Left lung (tissue), 10 donors: ENCODE data around the gene INTU. TPM values are rescaled to one million over a fixed set of nuclear protein-coding genes. Genes with fewer than 3 reads are reported as not detected.
A peak's percentile ranks its signal among the peaks of the same experiment; 100 is the strongest.

Experiments
- ATAC-seq: fragments of 200-7000 bp; cut with Tn5 transposase; one replicate; pipeline ENCODE4 v1.9.1; 2020; ENCODE audit warnings: moderate library complexity
- DNase-seq, 4 donors: peaks; one replicate each; pipeline ENCODE4 v3.0.0-alpha.2; 2013 to 2020
- H3K27ac ChIP-seq, 2 donors: fragments of 200-600 bp; sonication (generic) in 1 of 2; one replicate each; pipeline versions ENCODE4 v1.5.0 to v1.8.0; 2020 to 2021
- H3K27me3 ChIP-seq, 2 donors: fragments of 200-600 bp; sonication (generic) in 1 of 2; one replicate each; pipeline versions ENCODE4 v1.5.0 to v1.8.0; 2020 to 2021
- H3K36me3 ChIP-seq, 2 donors: fragments of 200-600 bp; sonication (generic) in 1 of 2; one replicate each; pipeline versions ENCODE4 v1.5.0 to v1.8.0; 2020 to 2021
- H3K4me1 ChIP-seq, 2 donors: fragments of 200-600 bp; one replicate each; pipeline ENCODE4 v1.8.0; 2021
- H3K4me3 ChIP-seq, 2 donors: fragments of 200-600 bp; sonication (generic) in 1 of 2; one replicate each; pipeline versions ENCODE4 v1.5.0 to v1.8.0; 2020 to 2021; ENCODE audit warnings: mild to moderate bottlenecking in 1 of 2
- H3K9me3 ChIP-seq, 2 donors: fragments of 200-600 bp; sonication (generic) in 1 of 2; one replicate each; pipeline versions ENCODE4 v1.5.0 to v1.8.0; 2020 to 2021
- CTCF ChIP-seq, 2 donors: fragments of 200-600 bp; sonication (generic) in 1 of 2; IDR thresholded peaks; one replicate each; pipeline versions ENCODE4 v1.5.0 to v1.8.0; 2021; ENCODE audit warnings: antibody characterized with exemption in 2 of 2
- intact Hi-C, 2 donors: fragments of 100-400 bp; cut with DNase I; formaldehyde crosslinking; loops; one replicate each; pipeline versions ENCODE4 v1.11.2 to v1.14.2; 2022
- polyA plus RNA-seq, 6 donors: library from polyadenylated mRNA; unstranded; fragments of 120-200 nt; gene quantifications; one replicate each; pipeline ENCODE4 v1.2.1, GENCODE V29; 2013; ENCODE audit not compliant: insufficient read length in 6 of 6
- total RNA-seq, 2 donors: library from RNA; stranded (reverse); fragmentation: NEBNext Ultra II Directional; extraction: Animal tissue kit (Norgen Biotek cat#: 25700); gene quantifications; one replicate each; pipeline ENCODE4 v1.2.1, GENCODE V29; 2021
- donor health status: DM: no; HTN: yes; CAD: no.
- donor health status: DM: no; HTN: no; CAD: no.

Gene INTU
- total and polyA plus RNA-seq, 8 donors: 8.8 to 48.2 (median 31.1) TPM

- no peak for ATAC-seq
- no peaks in the 10 kb centered on the region for H3K4me1 ChIP-seq
- H3K27ac ChIP-seq: no peak overlapping the region
- peaks cover 0 to 27% of the 10 kb centered on the region in 2 donors for H3K27me3 ChIP-seq
- intact Hi-C loops: no loop called here
- DNase-seq: no peak
- no peaks in the 10 kb centered on the region for H3K9me3 ChIP-seq
- no peak for TF ChIP-seq CTCF (IDR thresholded peaks at IDR 0.05)
- no peaks in the 10 kb centered on the region for H3K36me3 ChIP-seq
- H3K4me3 ChIP-seq: no peak overlapping the region
Measured at GRCh38 chr4:127616898-127617297, 15.9 kb upstream of the INTU start.

GRCh38 chr4:127618427-127618826 lies 14.3 kb upstream of the INTU start:
- peaks cover 5 to 42% of the 10 kb centered on the region in 2 donors for H3K27me3 ChIP-seq
- no peak for TF ChIP-seq CTCF (IDR thresholded peaks at IDR 0.05)
- intact Hi-C loops: no loop called here

GRCh38 chr4:127622621-127622920 lies 10.2 kb upstream of the INTU start:
- no peak for TF ChIP-seq CTCF (IDR thresholded peaks at IDR 0.05)
- H3K27ac ChIP-seq: peak overlapping the region in 1 of 2 donors; percentile 61
- intact Hi-C loops: no loop called here
- peaks cover 5 to 57% of the 10 kb centered on the region in 2 donors for H3K27me3 ChIP-seq
- H3K4me3 ChIP-seq: peak overlapping the region; percentile 48 to 53
- H3K36me3 ChIP-seq: no peaks in the 10 kb centered on the region
- ATAC-seq (no peak), DNase-seq (no peak)
- H3K9me3 ChIP-seq: no peaks in the 10 kb centered on the region
- H3K4me1 ChIP-seq: peaks cover 0 to 7% of the 10 kb centered on the region in 2 donors

More at GRCh38 chr4:127618427-127618826, 14.3 kb upstream of the INTU start:
- Histone ChIP-seq H3K9me3 (no peaks in the 10 kb centered on the region), H3K4me1 (peaks cover 0 to 6% of the 10 kb centered on the region in 2 donors), H3K27ac (no peak overlapping the region), H3K36me3 (no peaks in the 10 kb centered on the region), H3K4me3 (no peak overlapping the region)
- DNase-seq (no peak), ATAC-seq (no peak)

DNA sequence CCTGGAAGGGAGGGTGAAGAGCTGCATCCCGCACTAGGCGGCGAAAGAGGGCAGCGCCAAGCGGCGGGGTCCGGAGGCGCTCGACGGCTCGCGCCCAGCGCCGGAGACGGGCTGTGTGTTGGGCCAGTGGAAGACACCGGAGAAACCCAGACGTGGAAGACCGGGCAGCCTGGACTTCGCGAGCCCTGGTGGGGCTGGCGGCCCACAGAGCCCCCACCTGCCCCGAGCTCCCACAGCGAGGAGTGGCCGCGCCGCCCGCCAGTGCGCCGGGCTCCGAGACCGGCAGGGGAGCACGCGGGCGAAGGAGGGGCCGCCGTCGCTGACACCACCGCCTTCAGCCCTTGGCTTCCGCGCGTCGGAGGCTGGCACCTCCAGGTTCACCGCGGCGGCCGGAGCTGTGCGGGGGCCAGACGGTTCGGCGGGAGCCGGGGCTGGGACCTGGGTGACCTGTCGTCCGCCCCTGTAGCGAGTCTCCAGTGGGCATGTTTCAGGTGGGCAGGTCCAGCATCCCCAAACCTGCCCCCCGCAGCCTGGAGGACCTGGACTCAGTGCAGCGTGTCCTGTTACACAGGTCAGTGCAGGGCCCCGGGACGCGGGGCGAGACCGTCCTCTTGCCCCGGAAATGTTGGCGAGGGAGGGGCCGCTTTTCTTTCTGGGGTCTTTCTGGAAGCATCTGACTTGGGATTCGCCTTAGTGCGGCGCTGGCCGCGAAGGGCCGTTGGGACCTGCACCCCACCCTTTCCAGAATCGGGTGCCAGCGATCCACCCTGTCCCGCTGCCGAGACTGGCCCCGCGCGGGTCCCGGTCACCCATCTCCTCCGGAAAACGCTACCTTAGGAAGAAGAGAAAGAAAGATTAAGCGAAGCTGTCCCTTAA lies 9.6 kb upstream of the INTU start:
- Histone ChIP-seq H3K9me3 (no peaks in the 10 kb centered on the region), H3K4me1 (peaks cover 0 to 7% of the 10 kb centered on the region in 2 donors), H3K27me3 (peaks cover 5 to 54% of the 10 kb centered on the region in 2 donors), H3K36me3 (no peaks in the 10 kb centered on the region), H3K27ac (peak overlapping the region in 1 of 2 donors; percentile 61), H3K4me3 (peak overlapping the region; percentile 48 to 53)
- DNase-seq: peak; percentile 31 to 84 (median 50)
- TF ChIP-seq CTCF (IDR thresholded peaks at IDR 0.05): peak in 1 of 2 donors; percentile 20
- intact Hi-C loops: no loop called here
- ATAC-seq: peak; percentile 86

GRCh38 chr4:127623797-127624083 lies 9.0 kb upstream of the INTU start:
- Histone ChIP-seq H3K9me3 (no peaks in the 10 kb centered on the region), H3K27me3 (peaks cover 5 to 54% of the 10 kb centered on the region in 2 donors), H3K4me3 (peak overlapping the region; percentile 48 to 53), H3K4me1 (peaks cover 0 to 7% of the 10 kb centered on the region in 2 donors), H3K36me3 (no peaks in the 10 kb centered on the region), H3K27ac (peak overlapping the region in 1 of 2 donors; percentile 61)
- intact Hi-C loops: no loop called here
- ATAC-seq: peak; percentile 39
- no peak for TF ChIP-seq CTCF (IDR thresholded peaks at IDR 0.05)
- DNase-seq: peak in 3 of 4 donors; percentile 48 to 62 (median 51)
